Panc1 (cell line): ENCODE results near the gene PAPSS2. TPM values are rescaled to one million over a fixed set of nuclear protein-coding genes. Genes with fewer than 3 reads are reported as not detected.

Experiments
- ATAC-seq: fragments of 200-7000 bp; cut with Tn5 transposase; 2 replicates; pipeline ENCODE4 v1.9.1; 2020; ENCODE audit warnings: mild to moderate bottlenecking, moderate library complexity
- BruUV-seq: library from RNA; stranded (reverse); fragments of 400-500 nt; replicated peaks from 2 replicates; lab custom pipeline; 2021; lab: Mats Ljungman, UMichigan
- CTCF ChIA-PET: fragments of 300-600 bp; sonication (Branson Sonifier 250); formaldehyde crosslinking; loops from one replicate; lab custom pipeline; 2022; ENCODE audit warnings: antibody characterized with exemption; lab: Charles Lee
- POLR2A ChIA-PET: fragments of 300-600 bp; sonication (Branson Sonifier 250); formaldehyde crosslinking; loops from one replicate; lab custom pipeline; 2022; ENCODE audit warnings: antibody characterized with exemption; lab: Charles Lee
- DNase-seq: peaks from one replicate; pipeline ENCODE4 v3.0.0-alpha.2; 2010; ENCODE audit warnings: low read depth, low spot score
- H3K27ac ChIP-seq: 2 replicates; pipeline ENCODE4 v1.5.1; 2011; ENCODE audit warnings: mild to moderate bottlenecking, low read length, inconsistent platforms
- H3K27me3 ChIP-seq: fragments of 200-500 bp; sonication (Bioruptor generic); 2 replicates; pipeline ENCODE4 v1.6.0; 2014; ENCODE audit warnings: low read length, inconsistent platforms; ENCODE audit not compliant: control insufficient read depth, insufficient read depth
- H3K36me3 ChIP-seq: fragments of 200-500 bp; sonication (Bioruptor generic); 2 replicates; pipeline ENCODE4 v1.5.1; 2014; ENCODE audit warnings: inconsistent platforms, mild to moderate bottlenecking, low read length, moderate library complexity; ENCODE audit not compliant: control insufficient read depth, insufficient read depth
- H3K4me1 ChIP-seq: 2 replicates; pipeline ENCODE4 v1.5.1; 2011; ENCODE audit warnings: inconsistent platforms, mild to moderate bottlenecking, low read length, moderate library complexity; ENCODE audit not compliant: control insufficient read depth, insufficient read depth
- H3K4me3 ChIP-seq, 2 experiments: 2 replicates each; pipeline ENCODE4 v1.5.1; 2011 to 2012; ENCODE audit warnings: low read depth in 2 of 2, low read length in 2 of 2, mild to moderate bottlenecking in 2 of 2, inconsistent platforms in 1 of 2, moderate library complexity in 1 of 2
- H3K9me3 ChIP-seq: fragments of 200-500 bp; sonication (Bioruptor generic); 2 replicates; pipeline ENCODE4 v1.5.1; 2014; ENCODE audit warnings: low read depth, mild to moderate bottlenecking, inconsistent platforms, low read length, moderate library complexity; ENCODE audit not compliant: control insufficient read depth, insufficient read depth
- POLR2AphosphoS5 ChIP-seq: IDR thresholded peaks from 2 replicates; pipeline ENCODE4 v1.6.1; 2012; ENCODE audit warnings: mild to moderate bottlenecking, low read depth, low read length, moderate library complexity
- SIN3A ChIP-seq: IDR thresholded peaks from 2 replicates; pipeline ENCODE4 v1.6.1; 2012; ENCODE audit warnings: low read depth, mild to moderate bottlenecking, low read length, moderate library complexity, borderline replicate concordance; ENCODE audit not compliant: insufficient read depth
- TCF7L2 ChIP-seq: IDR thresholded peaks from 2 replicates; pipeline ENCODE4 v1.6.1; 2011; ENCODE audit warnings: mild to moderate bottlenecking, low read depth, low read length, inconsistent platforms
- in situ Hi-C: cut with HindIII; loops from 2 replicates; pipeline ENCODE4 v1.10.0; 2016; ENCODE audit warnings: low sequenced_read_pairs, low pct_unique_long_range_greater_than_20kb
- intact Hi-C: fragments of 100-400 bp; cut with micrococcal nuclease; formaldehyde crosslinking; loops from one replicate; pipeline ENCODE4 v1.10.0; 2022; ENCODE audit not compliant: unreplicated experiment
- total RNA-seq: library from RNA; stranded (reverse); gene quantifications from one replicate; pipeline ENCODE4 v1.2.1, GENCODE V29; 2021; ENCODE audit not compliant: unreplicated experiment
- TF ChIP-seq, protein P1 (sequence below), 2 experiments: IDR thresholded peaks; 2 replicates each; pipeline ENCODE4 v1.6.1; 2011 to 2012; ENCODE audit warnings: low read depth in 2 of 2, control low read depth in 1 of 2, low read length in 1 of 2, mild to moderate bottlenecking in 1 of 2, moderate library complexity in 1 of 2; ENCODE audit not compliant: insufficient read depth in 1 of 2
- TF ChIP-seq, protein P2 (sequence below): fragments of 450-650 bp; IDR thresholded peaks from 2 replicates; pipeline ENCODE4 v1.5.1; 2017; ENCODE audit warnings: mild to moderate bottlenecking

PAPSS2 gene
- total RNA-seq, 1 experiment from 2014 or later: 17.1 TPM

DNA sequence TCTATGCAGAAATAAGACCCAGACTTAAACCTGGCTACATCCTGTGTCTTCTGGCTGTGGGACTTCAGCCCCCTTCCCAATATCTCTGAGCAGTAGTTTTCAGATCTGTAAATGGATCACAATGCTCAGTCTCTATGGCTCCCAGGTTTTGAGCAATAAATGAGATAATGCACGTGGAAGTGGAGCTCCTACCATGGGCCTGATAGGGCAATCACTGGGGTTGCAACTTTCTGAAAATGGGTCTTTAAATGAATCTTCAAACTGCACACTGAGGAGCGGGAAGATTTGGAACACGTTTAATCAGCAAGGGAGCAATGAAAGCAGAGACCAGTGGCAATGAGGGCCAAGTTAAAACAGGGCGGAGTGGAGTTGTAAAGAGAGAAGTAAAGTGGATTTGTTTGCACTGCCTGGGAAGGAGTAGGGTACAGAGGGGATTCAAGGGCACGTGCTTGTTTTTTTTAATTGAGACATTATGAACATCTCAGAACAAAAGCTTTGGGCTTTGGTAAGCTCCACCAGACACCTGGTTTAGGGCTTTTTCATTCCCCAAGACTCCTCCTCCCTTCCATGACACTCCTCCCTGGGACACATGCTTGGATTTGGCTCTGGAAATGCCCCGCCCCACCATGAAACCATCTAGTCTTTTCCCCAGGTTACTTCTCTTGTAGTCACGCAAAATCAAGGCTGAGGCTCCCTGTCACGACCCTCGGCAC lies 42.7 kb downstream of the PAPSS2 start:
- intact Hi-C loops: no loop called here
- ChIA-PET POLR2A (no interaction called here), CTCF (interaction anchor here (0.6 kb wide), 1 partner anchor 59 kb away, joined by 3 read pairs; no protein-coding TSS in a partner anchor)
- Histone ChIP-seq H3K27me3 (0 out of 2 replicates have a peak, but pooled peaks cover 2% of the 10 kb centered on the region), H3K4me1 (no peaks in the 10 kb centered on the region), H3K9me3 (no peaks in the 10 kb centered on the region), H3K36me3 (no peaks in the 10 kb centered on the region), H3K27ac (no peak overlapping the region), H3K4me3 (no peak overlapping the region)
- no TSS peak for BruUV-seq
- ATAC-seq (no peak), DNase-seq (no peak)
- TF ChIP-seq SIN3A (no peak), TCF7L2 (no peak), POLR2AphosphoS5 (no peak)
- TF ChIP-seq, protein P1, sequence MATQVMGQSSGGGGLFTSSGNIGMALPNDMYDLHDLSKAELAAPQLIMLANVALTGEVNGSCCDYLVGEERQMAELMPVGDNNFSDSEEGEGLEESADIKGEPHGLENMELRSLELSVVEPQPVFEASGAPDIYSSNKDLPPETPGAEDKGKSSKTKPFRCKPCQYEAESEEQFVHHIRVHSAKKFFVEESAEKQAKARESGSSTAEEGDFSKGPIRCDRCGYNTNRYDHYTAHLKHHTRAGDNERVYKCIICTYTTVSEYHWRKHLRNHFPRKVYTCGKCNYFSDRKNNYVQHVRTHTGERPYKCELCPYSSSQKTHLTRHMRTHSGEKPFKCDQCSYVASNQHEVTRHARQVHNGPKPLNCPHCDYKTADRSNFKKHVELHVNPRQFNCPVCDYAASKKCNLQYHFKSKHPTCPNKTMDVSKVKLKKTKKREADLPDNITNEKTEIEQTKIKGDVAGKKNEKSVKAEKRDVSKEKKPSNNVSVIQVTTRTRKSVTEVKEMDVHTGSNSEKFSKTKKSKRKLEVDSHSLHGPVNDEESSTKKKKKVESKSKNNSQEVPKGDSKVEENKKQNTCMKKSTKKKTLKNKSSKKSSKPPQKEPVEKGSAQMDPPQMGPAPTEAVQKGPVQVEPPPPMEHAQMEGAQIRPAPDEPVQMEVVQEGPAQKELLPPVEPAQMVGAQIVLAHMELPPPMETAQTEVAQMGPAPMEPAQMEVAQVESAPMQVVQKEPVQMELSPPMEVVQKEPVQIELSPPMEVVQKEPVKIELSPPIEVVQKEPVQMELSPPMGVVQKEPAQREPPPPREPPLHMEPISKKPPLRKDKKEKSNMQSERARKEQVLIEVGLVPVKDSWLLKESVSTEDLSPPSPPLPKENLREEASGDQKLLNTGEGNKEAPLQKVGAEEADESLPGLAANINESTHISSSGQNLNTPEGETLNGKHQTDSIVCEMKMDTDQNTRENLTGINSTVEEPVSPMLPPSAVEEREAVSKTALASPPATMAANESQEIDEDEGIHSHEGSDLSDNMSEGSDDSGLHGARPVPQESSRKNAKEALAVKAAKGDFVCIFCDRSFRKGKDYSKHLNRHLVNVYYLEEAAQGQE (IDR thresholded peaks at IDR 0.05; ENCODE audit: insufficient read depth in 1 of 2, low read depth in 2 of 2, low read length in 1 of 2): no peak
- TF ChIP-seq, protein P2, sequence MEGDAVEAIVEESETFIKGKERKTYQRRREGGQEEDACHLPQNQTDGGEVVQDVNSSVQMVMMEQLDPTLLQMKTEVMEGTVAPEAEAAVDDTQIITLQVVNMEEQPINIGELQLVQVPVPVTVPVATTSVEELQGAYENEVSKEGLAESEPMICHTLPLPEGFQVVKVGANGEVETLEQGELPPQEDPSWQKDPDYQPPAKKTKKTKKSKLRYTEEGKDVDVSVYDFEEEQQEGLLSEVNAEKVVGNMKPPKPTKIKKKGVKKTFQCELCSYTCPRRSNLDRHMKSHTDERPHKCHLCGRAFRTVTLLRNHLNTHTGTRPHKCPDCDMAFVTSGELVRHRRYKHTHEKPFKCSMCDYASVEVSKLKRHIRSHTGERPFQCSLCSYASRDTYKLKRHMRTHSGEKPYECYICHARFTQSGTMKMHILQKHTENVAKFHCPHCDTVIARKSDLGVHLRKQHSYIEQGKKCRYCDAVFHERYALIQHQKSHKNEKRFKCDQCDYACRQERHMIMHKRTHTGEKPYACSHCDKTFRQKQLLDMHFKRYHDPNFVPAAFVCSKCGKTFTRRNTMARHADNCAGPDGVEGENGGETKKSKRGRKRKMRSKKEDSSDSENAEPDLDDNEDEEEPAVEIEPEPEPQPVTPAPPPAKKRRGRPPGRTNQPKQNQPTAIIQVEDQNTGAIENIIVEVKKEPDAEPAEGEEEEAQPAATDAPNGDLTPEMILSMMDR: no peak
- in situ Hi-C loops: no loop called here

DNA sequence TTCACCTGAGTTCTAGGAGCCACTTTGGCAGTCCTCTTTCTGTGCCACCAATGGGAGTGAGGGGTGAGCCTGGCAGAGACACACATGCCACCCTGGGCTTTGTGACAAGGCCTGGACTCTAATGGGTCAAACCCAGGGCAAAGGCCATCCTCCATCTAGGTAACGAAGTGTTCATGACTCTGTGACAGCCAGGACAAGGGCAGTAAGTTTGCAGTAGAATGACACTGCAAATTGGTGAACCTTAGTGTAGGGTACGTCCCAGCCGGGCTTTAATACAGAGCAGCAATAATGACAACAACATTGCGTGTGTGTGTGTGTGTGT lies 43.3 kb downstream of the PAPSS2 start:
- no peaks in the 10 kb centered on the region for H3K9me3 ChIP-seq
- POLR2A ChIA-PET: no interaction called here
- no peaks in the 10 kb centered on the region for H3K4me1 ChIP-seq
- H3K27me3 ChIP-seq: 0 out of 2 replicates have a peak, but pooled peaks cover 2% of the 10 kb centered on the region
- TF ChIP-seq, protein P1 (IDR thresholded peaks at IDR 0.05; ENCODE audit: insufficient read depth in 1 of 2, low read depth in 2 of 2, low read length in 1 of 2): no peak
- TF ChIP-seq TCF7L2: no peak
- no peak for TF ChIP-seq POLR2AphosphoS5
- TF ChIP-seq, protein P2: no peak
- TF ChIP-seq SIN3A: no peak
- no peak overlapping the region for H3K27ac ChIP-seq
- no peak for DNase-seq
- no TSS peak for BruUV-seq
- H3K36me3 ChIP-seq: no peaks in the 10 kb centered on the region
- CTCF ChIA-PET: no interaction called here
- ATAC-seq: no peak
- intact Hi-C loops: no loop called here
- in situ Hi-C loops: no loop called here
- H3K4me3 ChIP-seq: no peak overlapping the region
